Measurements from ENCODE around the gene GLTP. TPM values are rescaled to one million over a fixed set of nuclear protein-coding genes. Genes with fewer than 3 reads are reported as not detected.

The GLTP gene
- total and polyA plus RNA-seq, 12 donors, result 18.0 to 28.0 (median 21.9) TPM

DNA sequence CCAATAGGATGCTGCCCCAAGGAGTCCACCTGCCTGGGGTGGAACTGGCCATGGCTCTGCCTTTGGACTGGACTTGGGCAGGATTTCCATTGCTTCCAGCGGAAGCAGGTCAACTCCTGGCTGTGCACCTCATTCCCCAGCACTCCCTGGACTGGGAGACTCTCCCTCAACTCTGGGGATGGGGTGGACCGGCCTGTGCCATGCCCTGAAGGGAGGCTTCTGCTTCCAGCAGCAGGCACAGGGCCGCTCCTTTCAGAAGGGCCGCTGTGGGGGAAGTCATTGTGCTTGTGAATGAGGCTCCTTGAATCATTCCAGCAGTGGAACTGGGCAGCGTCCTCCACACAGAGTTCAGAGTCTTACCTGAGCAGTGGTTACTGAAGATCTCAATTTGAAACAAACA is 42.7 kb upstream of the GLTP start:
- Histone ChIP-seq H3K27ac (no peak overlapping the region), H3K4me1 (peaks cover 0 to 4% (median 0%) of the 10 kb centered on the region in 9 donors), H3K9me3 (no peaks in the 10 kb centered on the region), H3K36me3 (peaks cover 0 to 88% (median 13%) of the 10 kb centered on the region in 9 donors), H3K4me3 (no peak overlapping the region), H3K27me3 (no peaks in the 10 kb centered on the region)
- TF ChIP-seq, protein P1, sequence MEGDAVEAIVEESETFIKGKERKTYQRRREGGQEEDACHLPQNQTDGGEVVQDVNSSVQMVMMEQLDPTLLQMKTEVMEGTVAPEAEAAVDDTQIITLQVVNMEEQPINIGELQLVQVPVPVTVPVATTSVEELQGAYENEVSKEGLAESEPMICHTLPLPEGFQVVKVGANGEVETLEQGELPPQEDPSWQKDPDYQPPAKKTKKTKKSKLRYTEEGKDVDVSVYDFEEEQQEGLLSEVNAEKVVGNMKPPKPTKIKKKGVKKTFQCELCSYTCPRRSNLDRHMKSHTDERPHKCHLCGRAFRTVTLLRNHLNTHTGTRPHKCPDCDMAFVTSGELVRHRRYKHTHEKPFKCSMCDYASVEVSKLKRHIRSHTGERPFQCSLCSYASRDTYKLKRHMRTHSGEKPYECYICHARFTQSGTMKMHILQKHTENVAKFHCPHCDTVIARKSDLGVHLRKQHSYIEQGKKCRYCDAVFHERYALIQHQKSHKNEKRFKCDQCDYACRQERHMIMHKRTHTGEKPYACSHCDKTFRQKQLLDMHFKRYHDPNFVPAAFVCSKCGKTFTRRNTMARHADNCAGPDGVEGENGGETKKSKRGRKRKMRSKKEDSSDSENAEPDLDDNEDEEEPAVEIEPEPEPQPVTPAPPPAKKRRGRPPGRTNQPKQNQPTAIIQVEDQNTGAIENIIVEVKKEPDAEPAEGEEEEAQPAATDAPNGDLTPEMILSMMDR (IDR thresholded peaks at IDR 0.05), result no peak
- ATAC-seq (no peak), DNase-seq (no peak)
- 88 to 91% methylated on average over 5 of the region's 5 CpGs for WGBS, 2 donors
- intact Hi-C loops (cut with DNase I), result no loop called here

DNA sequence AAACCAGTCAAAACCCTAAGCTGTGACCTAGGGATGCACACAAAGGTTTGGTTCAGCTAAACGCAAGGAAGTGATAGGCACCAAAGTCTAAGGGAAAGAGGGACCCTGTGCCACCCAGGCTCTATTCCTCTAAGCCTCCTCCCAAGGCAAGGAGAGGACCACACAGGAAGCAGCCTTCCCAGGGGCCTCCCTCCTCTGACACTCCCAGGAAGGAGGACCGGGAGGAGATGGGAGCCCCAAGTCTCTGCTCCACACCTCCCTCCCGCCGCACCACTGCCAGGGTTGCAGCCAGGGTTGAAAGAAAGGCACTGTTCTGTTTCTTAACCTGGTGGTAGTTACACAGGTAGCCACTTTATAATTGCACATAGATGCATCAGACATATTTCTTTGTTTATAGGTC is 41.6 kb upstream of the GLTP start:
- ATAC-seq (no peak), DNase-seq (no peak)
- Histone ChIP-seq H3K4me3 (no peak overlapping the region), H3K9me3 (no peaks in the 10 kb centered on the region), H3K4me1 (no peaks in the 10 kb centered on the region), H3K36me3 (peaks cover 0 to 89% (median 22%) of the 10 kb centered on the region in 9 donors), H3K27me3 (no peaks in the 10 kb centered on the region), H3K27ac (no peak overlapping the region)
- TF ChIP-seq, protein P1 (IDR thresholded peaks at IDR 0.05), result no peak
- intact Hi-C loops (cut with DNase I), result no loop called here
- 76 to 78% methylated on average over 4 of the region's 4 CpGs for WGBS, 2 donors

DNA sequence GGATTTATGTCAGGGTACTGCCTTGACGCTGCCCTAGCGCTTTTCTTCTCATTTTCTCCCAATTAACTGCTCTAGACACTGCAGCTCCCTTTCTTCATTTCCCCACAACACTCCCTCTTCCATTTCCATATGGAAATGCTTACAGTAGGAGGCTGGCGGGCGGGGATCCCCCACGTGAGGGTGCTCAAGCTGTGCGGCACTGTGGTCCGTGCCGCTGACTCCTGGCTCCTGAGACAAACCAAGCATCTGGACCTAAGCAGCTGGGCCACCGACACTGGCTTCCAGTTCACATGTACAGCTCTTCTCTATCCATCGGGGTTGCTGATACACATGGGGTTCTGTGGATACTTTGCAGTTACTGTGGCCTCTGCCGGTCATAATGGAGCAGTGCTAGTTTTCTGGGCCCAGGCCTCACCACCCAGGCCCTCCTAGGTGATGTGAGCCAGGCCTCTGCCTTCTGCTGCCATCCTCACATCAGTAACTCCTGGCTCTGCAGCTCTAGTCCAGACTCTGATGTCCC is 40.0 kb upstream of the GLTP start:
- no peak overlapping the region for H3K4me3 ChIP-seq
- ATAC-seq, result no peak
- no peak overlapping the region for H3K27ac ChIP-seq
- H3K4me1 ChIP-seq, result no peaks in the 10 kb centered on the region
- WGBS, 2 donors, result 91 to 95% methylated on average over 11 of the region's 11 CpGs
- DNase-seq, result no peak
- H3K9me3 ChIP-seq, result no peaks in the 10 kb centered on the region
- peaks cover 1 to 89% (median 38%) of the 10 kb centered on the region in 9 donors for H3K36me3 ChIP-seq
- TF ChIP-seq, protein P1 (IDR thresholded peaks at IDR 0.05), result no peak
- no peaks in the 10 kb centered on the region for H3K27me3 ChIP-seq
- intact Hi-C loops (cut with DNase I), result no loop called here

DNA sequence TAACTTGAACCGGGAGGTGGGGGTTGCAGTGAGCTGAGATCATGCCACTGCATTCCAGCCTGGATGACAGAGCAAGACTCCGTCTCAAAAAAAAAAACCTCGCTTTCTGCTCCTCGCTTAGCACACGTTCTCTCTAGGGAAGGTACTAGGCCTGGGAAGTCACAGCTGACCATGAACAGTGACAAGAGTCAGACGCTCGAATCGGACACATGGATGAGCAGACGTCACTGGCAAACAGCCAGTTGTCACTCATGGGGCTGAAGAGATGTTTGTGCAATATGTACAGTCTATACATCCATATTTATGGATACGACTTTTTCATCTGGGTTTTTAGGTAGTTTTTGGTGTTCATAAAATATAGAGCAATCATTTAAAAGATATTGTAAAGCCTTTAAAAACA is 39.1 kb upstream of the GLTP start:
- DNase-seq (no peak), ATAC-seq (no peak)
- 65 to 71% methylated on average over 10 of the region's 10 CpGs for WGBS, 2 donors
- Histone ChIP-seq H3K27me3 (no peaks in the 10 kb centered on the region), H3K4me3 (no peak overlapping the region), H3K4me1 (no peaks in the 10 kb centered on the region), H3K9me3 (no peaks in the 10 kb centered on the region), H3K27ac (no peak overlapping the region), H3K36me3 (peaks cover 3 to 90% (median 41%) of the 10 kb centered on the region in 9 donors)
- TF ChIP-seq, protein P1 (IDR thresholded peaks at IDR 0.05), result no peak
- intact Hi-C loops (cut with DNase I), result no loop called here

Data from heart right ventricle (tissue), 16 donors.